HCT116 (cell line): Measurements from ENCODE around the gene RAB29. TPM values are rescaled to one million over a fixed set of nuclear protein-coding genes. Genes with fewer than 3 reads are reported as not detected.

Experiments
- ATAC-seq: fragments of 200-7000 bp; cut with Tn5 transposase; 2 replicates; pipeline ENCODE4 v1.9.1; 2020; ENCODE audit warnings: mild to moderate bottlenecking, moderate library complexity
- BruUV-seq: library from RNA; stranded (reverse); fragments of 400-500 nt; replicated peaks from 2 replicates; lab custom pipeline; 2021; lab: Mats Ljungman, UMichigan
- CTCF ChIA-PET: fragments of 300-600 bp; sonication (Branson Sonifier 250); formaldehyde crosslinking; loops from one replicate; lab custom pipeline; 2021; ENCODE audit warnings: antibody characterized with exemption; lab: Charles Lee
- POLR2A ChIA-PET: fragments of 300-600, 350-600 bp; sonication (Branson Sonifier 250); formaldehyde crosslinking; loops from one replicate; lab custom pipeline; 2021; ENCODE audit warnings: antibody characterized with exemption; lab: Charles Lee
- RAD21 ChIA-PET, 2 experiments: fragments of 300-600 bp; sonication (Branson Sonifier 250); formaldehyde crosslinking; loops; one replicate each; lab custom pipeline; 2023; ENCODE audit warnings: low total read pairs in 2 of 2; ENCODE audit not compliant: uncharacterized antibody in 2 of 2, unreplicated experiment in 2 of 2, low non-redundant PET in 1 of 2; lab: Charles Lee
- DNase-seq: peaks from one replicate; pipeline ENCODE4 v3.0.0-alpha.2; 2010; ENCODE audit warnings: low read depth, low spot score
- H2AFZ ChIP-seq: fragments of 200-600 bp; shearing (Covaris generic), sonication (generic); 2 replicates; pipeline ENCODE4 v1.6.1; 2017; ENCODE audit warnings: low read depth, mixed run types, mixed read lengths, antibody characterized with exemption, low read length; ENCODE audit not compliant: poor library complexity, severe bottlenecking
- H3K27ac ChIP-seq: 2 replicates; pipeline ENCODE4 v1.5.1; 2012; ENCODE audit warnings: low read depth, low read length
- H3K27me3 ChIP-seq: fragments of 200-600 bp; sonication (generic); 2 replicates; pipeline ENCODE4 v1.6.1; 2016; ENCODE audit warnings: mixed run types, low read length, mixed read lengths; ENCODE audit not compliant: insufficient read depth
- H3K36me3 ChIP-seq, 2 experiments: fragments of 200-500 bp in 1 of 2; fragments of 200-600 bp in 1 of 2; sonication (Bioruptor generic) in 1 of 2; sonication (generic) in 1 of 2; 2 replicates each; pipeline versions ENCODE4 v1.5.1 to v1.6.1; 2014 to 2016; ENCODE audit warnings: low read length in 2 of 2, inconsistent platforms in 1 of 2, mixed read lengths in 1 of 2, mixed run types in 1 of 2; ENCODE audit not compliant: insufficient read depth in 2 of 2, control insufficient read depth in 1 of 2
- H3K4me1 ChIP-seq, 2 experiments: fragments of 200-600 bp in 1 of 2; sonication (generic) in 1 of 2; 2 replicates each; pipeline versions ENCODE4 v1.5.1 to v1.6.1; 2012 to 2017; ENCODE audit warnings: low read length in 2 of 2, inconsistent platforms in 1 of 2, mild to moderate bottlenecking in 1 of 2, mixed read lengths in 1 of 2, mixed run types in 1 of 2, moderate library complexity in 1 of 2; ENCODE audit not compliant: insufficient read depth in 2 of 2, control insufficient read depth in 1 of 2
- H3K4me2 ChIP-seq: fragments of 200-600 bp; sonication (generic); 2 replicates; pipeline ENCODE4 v1.6.1; 2017; ENCODE audit warnings: mixed run types, low read length, mixed read lengths
- H3K4me3 ChIP-seq, 2 experiments: fragments of 200-600 bp in 1 of 2; sonication (generic) in 1 of 2; replicated peaks in 1 of 2; 2 replicates each; pipeline ENCODE4 v1.5.1; 2011 to 2016; ENCODE audit warnings: low read length in 2 of 2, control low read depth in 1 of 2, low read depth in 1 of 2, mild to moderate bottlenecking in 1 of 2, mixed read lengths in 1 of 2, mixed run types in 1 of 2
- H3K79me2 ChIP-seq: fragments of 200-600 bp; sonication (generic); 2 replicates; pipeline ENCODE4 v1.6.1; 2017; ENCODE audit warnings: mild to moderate bottlenecking, mixed run types, low read length, moderate library complexity, mixed read lengths; ENCODE audit not compliant: insufficient read depth
- H3K9ac ChIP-seq: fragments of 200-600 bp; sonication (generic); 2 replicates; pipeline ENCODE4 v1.6.1; 2016; ENCODE audit warnings: low read length, mixed read lengths
- H3K9me2 ChIP-seq: fragments of 200-600 bp; sonication (generic), shearing (Covaris generic); 2 replicates; pipeline ENCODE4 v1.6.1; 2017; ENCODE audit warnings: mixed run types, mild to moderate bottlenecking, moderate library complexity; ENCODE audit not compliant: insufficient read depth
- H3K9me3 ChIP-seq, 2 experiments: fragments of 200-500 bp in 1 of 2; fragments of 200-600 bp in 1 of 2; sonication (Bioruptor generic) in 1 of 2; sonication (generic) in 1 of 2; 2 replicates each; pipeline ENCODE4 v1.6.1; 2014 to 2017; ENCODE audit warnings: low read length in 2 of 2, mixed read lengths in 2 of 2, inconsistent platforms in 1 of 2, low read depth in 1 of 2, mild to moderate bottlenecking in 1 of 2, mixed run types in 1 of 2, moderate library complexity in 1 of 2; ENCODE audit not compliant: control insufficient read depth in 1 of 2, insufficient read depth in 1 of 2
- H4K20me1 ChIP-seq: fragments of 200-600 bp; sonication (generic), shearing (Covaris generic); 2 replicates; pipeline ENCODE4 v1.6.1; 2017; ENCODE audit warnings: mixed run types, mild to moderate bottlenecking, moderate library complexity; ENCODE audit not compliant: insufficient read depth
- CEBPB ChIP-seq: IDR thresholded peaks from 2 replicates; pipeline ENCODE4 v1.6.1; 2012; ENCODE audit warnings: low read depth
- EGR1 ChIP-seq: IDR thresholded peaks from 2 replicates; pipeline ENCODE4 v1.6.1; 2012; ENCODE audit warnings: low read depth
- EZH2 ChIP-seq: fragments of 200-600 bp; sonication (generic); IDR thresholded peaks from 2 replicates; pipeline ENCODE4 v1.6.1; 2017; ENCODE audit warnings: antibody characterized with exemption, mixed run types
- EZH2phosphoT487 ChIP-seq: fragments of 200-600 bp; IDR thresholded peaks from 2 replicates; pipeline ENCODE4 v1.6.1; 2018; ENCODE audit warnings: antibody characterized with exemption, borderline replicate concordance
- JUND ChIP-seq: IDR thresholded peaks from 2 replicates; pipeline ENCODE4 v1.6.1; 2012
- POLR2A ChIP-seq: IDR thresholded peaks from 2 replicates; pipeline ENCODE4 v1.7.0; 2011; ENCODE audit warnings: borderline replicate concordance; ENCODE audit not compliant: insufficient read depth, insufficient read length; ENCODE audit errors: extremely low read depth
- POLR2AphosphoS5 ChIP-seq: IDR thresholded peaks from 2 replicates; pipeline ENCODE4 v1.6.1; 2011; ENCODE audit warnings: mild to moderate bottlenecking, low read depth, low read length, moderate library complexity
- RAD21 ChIP-seq: IDR thresholded peaks from 2 replicates; pipeline ENCODE4 v1.6.1; 2012; ENCODE audit warnings: low read depth, mild to moderate bottlenecking
- SIN3A ChIP-seq: IDR thresholded peaks from 2 replicates; pipeline ENCODE4 v1.6.1; 2012; ENCODE audit warnings: low read depth
- SP1 ChIP-seq: IDR thresholded peaks from 2 replicates; pipeline ENCODE4 v1.6.1; 2012; ENCODE audit warnings: low read depth
- SRF ChIP-seq: IDR thresholded peaks from 2 replicates; pipeline ENCODE4 v1.6.1; 2012; ENCODE audit warnings: low read depth
- TCF7L2 ChIP-seq: IDR thresholded peaks from 2 replicates; pipeline ENCODE4 v1.7.0; 2011; ENCODE audit warnings: borderline replicate concordance, inconsistent platforms; ENCODE audit not compliant: insufficient read depth, insufficient read length; ENCODE audit errors: extremely low read depth
- YY1 ChIP-seq: IDR thresholded peaks from 2 replicates; pipeline ENCODE4 v1.6.1; 2011; ENCODE audit warnings: low read length, low read depth, moderate library complexity, mild to moderate bottlenecking; ENCODE audit not compliant: insufficient replicate concordance; ENCODE audit errors: extremely low read depth
- ZFX ChIP-seq: fragments of 450-650 bp; IDR thresholded peaks from 2 replicates; pipeline ENCODE4 v1.6.1; 2017
- ZNF274 ChIP-seq: fragments of 200-500 bp; sonication (Bioruptor generic); IDR thresholded peaks from 2 replicates; pipeline ENCODE4 v1.6.1; 2014; ENCODE audit warnings: mild to moderate bottlenecking, low read depth, low read length, inconsistent platforms
- intact Hi-C: fragments of 100-400 bp; cut with micrococcal nuclease; formaldehyde crosslinking; loops from 2 replicates; pipeline ENCODE4 v1.10.0; 2022
- total RNA-seq: library from RNA; stranded (reverse); gene quantifications from one replicate; pipeline ENCODE4 v1.2.1, GENCODE V29; 2021; ENCODE audit not compliant: unreplicated experiment
- TF ChIP-seq, protein P1 (sequence below): IDR thresholded peaks from 2 replicates; pipeline ENCODE4 v1.6.1; 2012
- TF ChIP-seq, protein P2 (sequence below): IDR thresholded peaks from 2 replicates; pipeline ENCODE4 v1.6.1; 2011; ENCODE audit warnings: mild to moderate bottlenecking, low read length, moderate library complexity; ENCODE audit not compliant: insufficient replicate concordance; ENCODE audit errors: extremely low read depth

The RAB29 gene
- total RNA-seq, 1 experiment from 2014 or later: 17.7 TPM

DNA sequence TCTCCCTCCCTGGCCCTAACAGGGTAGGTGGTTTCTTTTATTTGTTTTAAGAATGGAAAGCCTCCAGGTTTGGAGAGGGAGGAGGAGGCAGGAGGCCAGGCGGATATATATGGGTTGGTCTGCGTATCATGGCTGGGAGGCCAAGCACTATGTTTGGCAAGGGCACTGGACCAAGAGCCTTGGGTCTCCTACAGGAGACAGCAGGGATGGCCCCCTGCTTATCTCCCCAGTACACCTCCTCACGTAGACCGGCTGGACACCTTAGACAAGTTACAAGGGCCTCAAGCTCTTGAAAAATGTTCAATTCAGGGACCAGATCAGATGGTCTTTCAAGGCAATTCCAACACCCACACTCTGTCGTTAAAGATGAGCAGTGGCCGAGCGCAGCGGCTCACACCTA is 26.8 kb upstream of the RAB29 start:
- 0 out of 2 replicates have a peak, but pooled peaks cover 6% of the 10 kb centered on the region for H3K79me2 ChIP-seq

DNA sequence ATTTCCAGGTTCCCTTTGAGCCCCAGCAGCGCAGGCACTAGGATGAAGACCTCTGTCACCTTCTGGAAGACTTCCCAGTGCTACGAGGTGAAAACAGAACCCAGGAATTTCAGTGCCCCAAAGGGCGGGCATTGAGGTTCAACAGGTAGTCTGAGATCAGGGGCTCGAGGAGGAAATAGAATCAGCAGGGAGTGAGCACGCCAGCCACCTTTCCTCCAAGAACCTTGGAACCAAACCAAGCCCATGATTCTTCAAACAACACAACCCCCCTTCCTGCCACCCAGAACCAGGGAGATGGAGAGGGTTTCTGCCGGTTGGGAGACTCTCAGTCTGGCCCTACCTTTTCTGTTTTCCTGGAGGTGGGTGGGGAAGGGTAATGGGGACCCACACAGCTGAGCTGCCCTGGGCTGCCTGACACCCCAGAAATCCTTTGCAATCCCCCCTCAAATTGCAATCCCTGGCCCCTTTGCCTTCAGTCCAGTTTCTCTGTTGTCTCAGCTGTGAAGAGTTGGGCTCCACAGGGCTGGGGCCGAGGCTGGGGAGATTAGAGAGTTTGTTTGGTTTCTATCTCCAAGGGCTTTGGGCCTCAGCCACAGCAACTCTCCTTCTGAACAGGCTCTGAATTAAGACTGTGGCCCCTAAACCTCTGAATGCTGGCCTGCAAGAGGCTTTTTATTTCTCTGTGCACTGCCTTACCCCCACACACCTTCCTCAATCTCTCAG is 25.9 kb upstream of the RAB29 start:
- no peak for DNase-seq
- BruUV-seq: no TSS peak
- RAD21 ChIA-PET: no interaction called here
- H3K36me3 ChIP-seq: peaks cover 4 to 6% of the 10 kb centered on the region in 2 experiments; a peak in 1 of 4 replicates
- no peak overlapping the region for H3K4me3 ChIP-seq
- intact Hi-C loops: no loop called here
- CTCF ChIA-PET: no interaction called here
- 0 out of 2 replicates have a peak, but pooled peaks cover 2% of the 10 kb centered on the region for H3K79me2 ChIP-seq
- H3K27ac ChIP-seq: no peak overlapping the region
- POLR2A ChIA-PET: no interaction called here
- no peak overlapping the region for H3K9ac ChIP-seq
- no peak overlapping the region for H3K4me2 ChIP-seq
- H3K4me1 ChIP-seq: peaks cover 7 to 16% of the 10 kb centered on the region in 2 experiments
- no peaks in the 10 kb centered on the region for H3K9me3 ChIP-seq
- no peak for ATAC-seq
- H3K9me2 ChIP-seq: no peaks in the 10 kb centered on the region
- H2AFZ ChIP-seq: no peak overlapping the region
- H4K20me1 ChIP-seq: no peaks in the 10 kb centered on the region
- no peaks in the 10 kb centered on the region for H3K27me3 ChIP-seq
- TF ChIP-seq SRF: no peak
- no peak for TF ChIP-seq JUND
- TF ChIP-seq, protein P1, sequence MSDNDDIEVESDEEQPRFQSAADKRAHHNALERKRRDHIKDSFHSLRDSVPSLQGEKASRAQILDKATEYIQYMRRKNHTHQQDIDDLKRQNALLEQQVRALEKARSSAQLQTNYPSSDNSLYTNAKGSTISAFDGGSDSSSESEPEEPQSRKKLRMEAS: no peak
- TF ChIP-seq ZNF274: no peak
- TF ChIP-seq, protein P2, sequence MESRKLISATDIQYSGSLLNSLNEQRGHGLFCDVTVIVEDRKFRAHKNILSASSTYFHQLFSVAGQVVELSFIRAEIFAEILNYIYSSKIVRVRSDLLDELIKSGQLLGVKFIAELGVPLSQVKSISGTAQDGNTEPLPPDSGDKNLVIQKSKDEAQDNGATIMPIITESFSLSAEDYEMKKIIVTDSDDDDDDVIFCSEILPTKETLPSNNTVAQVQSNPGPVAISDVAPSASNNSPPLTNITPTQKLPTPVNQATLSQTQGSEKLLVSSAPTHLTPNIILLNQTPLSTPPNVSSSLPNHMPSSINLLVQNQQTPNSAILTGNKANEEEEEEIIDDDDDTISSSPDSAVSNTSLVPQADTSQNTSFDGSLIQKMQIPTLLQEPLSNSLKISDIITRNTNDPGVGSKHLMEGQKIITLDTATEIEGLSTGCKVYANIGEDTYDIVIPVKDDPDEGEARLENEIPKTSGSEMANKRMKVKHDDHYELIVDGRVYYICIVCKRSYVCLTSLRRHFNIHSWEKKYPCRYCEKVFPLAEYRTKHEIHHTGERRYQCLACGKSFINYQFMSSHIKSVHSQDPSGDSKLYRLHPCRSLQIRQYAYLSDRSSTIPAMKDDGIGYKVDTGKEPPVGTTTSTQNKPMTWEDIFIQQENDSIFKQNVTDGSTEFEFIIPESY: no peak
- no peak for TF ChIP-seq TCF7L2
- no peak for TF ChIP-seq YY1
- TF ChIP-seq EGR1: no peak

More for the DNA sequence above, 26.8 kb upstream of the RAB29 start:
- no peak overlapping the region for H3K27ac ChIP-seq
- ATAC-seq (no peak), DNase-seq (no peak)
- no peaks in the 10 kb centered on the region for H3K27me3 ChIP-seq
- intact Hi-C loops: no loop called here
- H3K9me3 ChIP-seq: no peaks in the 10 kb centered on the region
- BruUV-seq: no TSS peak
- no peak overlapping the region for H3K9ac ChIP-seq
- CTCF ChIA-PET: no interaction called here
- no peaks in the 10 kb centered on the region for H4K20me1 ChIP-seq
- H2AFZ ChIP-seq: no peak overlapping the region
- peaks cover 4 to 6% of the 10 kb centered on the region in 2 experiments; a peak in 1 of 4 replicates for H3K36me3 ChIP-seq
- POLR2A ChIA-PET: no interaction called here
- no peak for TF ChIP-seq RAD21
- no peak for TF ChIP-seq TCF7L2
- TF ChIP-seq EZH2: no peak
- no peak for TF ChIP-seq POLR2A
- no peak for TF ChIP-seq SP1
- TF ChIP-seq, protein P1: no peak
- no peak for TF ChIP-seq ZFX
- no peak for TF ChIP-seq SIN3A
- no peak for TF ChIP-seq POLR2AphosphoS5
- TF ChIP-seq ZNF274: no peak
- TF ChIP-seq EZH2phosphoT487: no peak
- no peak for TF ChIP-seq SRF
- TF ChIP-seq CEBPB: no peak
- RAD21 ChIA-PET: no interaction called here
- H3K4me2 ChIP-seq: no peak overlapping the region
- H3K4me1 ChIP-seq: peaks cover 7 to 16% of the 10 kb centered on the region in 2 experiments
- no peaks in the 10 kb centered on the region for H3K9me2 ChIP-seq
- H3K4me3 ChIP-seq: no peak overlapping the region
